ENCODE data around the gene TSEN15. TPM values are rescaled to one million over a fixed set of nuclear protein-coding genes. Genes with fewer than 3 reads are reported as not detected.
"Not testable (repeated sequence)": the region's sequence is repeated elsewhere in the genome, so short reads cannot be mapped to it uniquely, and the experiment has no call there.

TSEN15 gene
- total and polyA plus RNA-seq, 5 experiments from 2014 or later = 46.1 to 63.8 (median 48.7) TPM

- no peak overlapping the region for H3K27ac Mint-ChIP-seq
- POLR2A ChIA-PET = no interaction called here
- DNase-seq = no peak
- no peak overlapping the region for H3K4me3 Mint-ChIP-seq
- peaks cover 11 to 21% (median 17%) of the 10 kb centered on the region in 4 donors for H3K4me1 Mint-ChIP-seq
- H3K27me3 Mint-ChIP-seq = peaks cover 23 to 78% (median 38%) of the 10 kb centered on the region in 5 donors
- H3K9me3 Mint-ChIP-seq = no peaks in the 10 kb centered on the region
- ATAC-seq = no peak
- H3K36me3 Mint-ChIP-seq = peaks cover 0 to 4% (median 0%) of the 10 kb centered on the region in 3 donors
Measured at GRCh38 chr1:184033711-184034167, 17.8 kb upstream of the TSEN15 start.

GRCh38 chr1:184034761-184035379 is 16.7 kb upstream of the TSEN15 start:
- Mint-ChIP-seq H3K4me1 (peaks cover 15 to 21% (median 17%) of the 10 kb centered on the region in 4 donors), H3K27ac (no peak overlapping the region), H3K9me3 (no peaks in the 10 kb centered on the region), H3K4me3 (no peak overlapping the region), H3K27me3 (peaks cover 34 to 78% (median 49%) of the 10 kb centered on the region in 5 donors), H3K36me3 (peaks cover 0 to 9% (median 0%) of the 10 kb centered on the region in 3 donors)
- DNase-seq = no peak
- POLR2A ChIA-PET = no interaction called here
- ATAC-seq = no peak

- Mint-ChIP-seq H3K27me3 (peaks cover 38 to 79% (median 52%) of the 10 kb centered on the region in 5 donors), H3K4me3 (peak overlapping the region; percentile 59 to 85 (median 68)), H3K9me3 (no peaks in the 10 kb centered on the region), H3K27ac (peak overlapping the region in 3 of 10 donors; percentile 58 to 81 (median 63)), H3K36me3 (peaks cover 0 to 9% (median 0%) of the 10 kb centered on the region in 3 donors), H3K4me1 (peaks cover 15 to 21% (median 17%) of the 10 kb centered on the region in 4 donors)
- POLR2A ChIA-PET = interaction anchor here (0.7 kb wide), 1 partner anchor 15 kb away, joined by 4 read pairs; the partner anchor contains the start of gene TSEN15
- ATAC-seq (no peak), DNase-seq (peak in 1 of 10 donors; percentile 9)
Measured at GRCh38 chr1:184035719-184036516, 15.6 kb upstream of the TSEN15 start.

GRCh38 chr1:184036517-184036949 is 15.0 kb upstream of the TSEN15 start:
- Mint-ChIP-seq H3K4me1 (peaks cover 15 to 21% (median 17%) of the 10 kb centered on the region in 4 donors), H3K4me3 (peak overlapping the region; percentile 59 to 85 (median 68)), H3K9me3 (no peaks in the 10 kb centered on the region), H3K27ac (peak overlapping the region in 1 of 10 donors; percentile 58), H3K36me3 (peaks cover 0 to 9% (median 0%) of the 10 kb centered on the region in 3 donors), H3K27me3 (peaks cover 40 to 78% (median 53%) of the 10 kb centered on the region in 5 donors)
- ATAC-seq (peak; percentile 37 to 47), DNase-seq (peak in 5 of 10 donors; percentile 2 to 21 (median 12))
- POLR2A ChIA-PET = interaction anchor here (0.7 kb wide), 1 partner anchor 15 kb away, joined by 4 read pairs; the partner anchor contains the start of gene TSEN15

- peaks cover 0 to 9% (median 0%) of the 10 kb centered on the region in 3 donors for H3K36me3 Mint-ChIP-seq
Measured at GRCh38 chr1:184037849-184038591, 13.5 kb upstream of the TSEN15 start.

GRCh38 chr1:184039126-184039525 is 12.4 kb upstream of the TSEN15 start:
- POLR2A ChIA-PET = no interaction called here
- Mint-ChIP-seq H3K4me1 (peaks cover 15 to 18% (median 17%) of the 10 kb centered on the region in 4 donors), H3K9me3 (no peaks in the 10 kb centered on the region), H3K4me3 (peak overlapping the region in 5 of 10 donors; percentile 0 to 44 (median 20)), H3K36me3 (peaks cover 0 to 9% (median 0%) of the 10 kb centered on the region in 3 donors), H3K27ac (peak overlapping the region in 1 of 10 donors; percentile 15), H3K27me3 (peaks cover 45 to 75% (median 57%) of the 10 kb centered on the region in 5 donors)
- no peak for DNase-seq
- no peak for ATAC-seq

More at GRCh38 chr1:184037849-184038591, 13.5 kb upstream of the TSEN15 start:
- Mint-ChIP-seq H3K4me3 (peak overlapping the region; percentile 43 to 79 (median 68)), H3K4me1 (peaks cover 15 to 21% (median 17%) of the 10 kb centered on the region in 4 donors), H3K27ac (peak overlapping the region in 1 of 10 donors; percentile 3), H3K27me3 (peaks cover 43 to 77% (median 56%) of the 10 kb centered on the region in 5 donors), H3K9me3 (no peaks in the 10 kb centered on the region)
- POLR2A ChIA-PET = interaction anchor here (1.1 kb wide), 1 partner anchor 14 kb away, joined by 7 read pairs; the partner anchor contains the start of gene TSEN15
- ATAC-seq (no peak), DNase-seq (no peak)

- H3K9me3 Mint-ChIP-seq = no peaks in the 10 kb centered on the region
- peaks cover 5 to 9% (median 7%) of the 10 kb centered on the region in 4 donors for H3K4me1 Mint-ChIP-seq
- POLR2A ChIA-PET = no interaction called here
- H3K27me3 Mint-ChIP-seq = peaks cover 37 to 52% (median 45%) of the 10 kb centered on the region in 5 donors
- peaks cover 0 to 9% (median 0%) of the 10 kb centered on the region in 3 donors for H3K36me3 Mint-ChIP-seq
- H3K27ac Mint-ChIP-seq = no peak overlapping the region
- DNase-seq (no peak), ATAC-seq (no peak)
- H3K4me3 Mint-ChIP-seq = no peak overlapping the region
Measured at GRCh38 chr1:184041731-184042130, 9.8 kb upstream of the TSEN15 start.

- H3K9me3 Mint-ChIP-seq, H3K4me3 Mint-ChIP-seq, H3K36me3 Mint-ChIP-seq, DNase-seq, H3K4me1 Mint-ChIP-seq, POLR2A ChIA-PET, ATAC-seq, H3K27ac Mint-ChIP-seq: not testable (repeated sequence)
- peaks cover 31 to 59% (median 44%) of the 10 kb centered on the region in 5 donors for H3K27me3 Mint-ChIP-seq
Measured at GRCh38 chr1:184043315-184043714, 8.2 kb upstream of the TSEN15 start.

GRCh38 chr1:184044603-184045376 is 6.7 kb upstream of the TSEN15 start:
- H3K27me3 Mint-ChIP-seq = peaks cover 23 to 58% (median 39%) of the 10 kb centered on the region in 5 donors
- peaks cover 0 to 8% (median 0%) of the 10 kb centered on the region in 3 donors for H3K36me3 Mint-ChIP-seq
- ATAC-seq (no peak), DNase-seq (no peak)
- no peak overlapping the region for H3K4me3 Mint-ChIP-seq
- H3K4me1 Mint-ChIP-seq = no peaks in the 10 kb centered on the region
- POLR2A ChIA-PET = no interaction called here
- no peaks in the 10 kb centered on the region for H3K9me3 Mint-ChIP-seq
- H3K27ac Mint-ChIP-seq = no peak overlapping the region

GRCh38 chr1:184047541-184047940 is 4.0 kb upstream of the TSEN15 start:
- Mint-ChIP-seq H3K4me1 (peaks cover 10 to 21% (median 19%) of the 10 kb centered on the region in 4 donors), H3K36me3 (peaks cover 0 to 12% (median 0%) of the 10 kb centered on the region in 3 donors), H3K27me3 (peaks cover 13 to 43% (median 22%) of the 10 kb centered on the region in 5 donors)
- H3K27ac Mint-ChIP-seq, H3K9me3 Mint-ChIP-seq, ATAC-seq, POLR2A ChIA-PET, DNase-seq, H3K4me3 Mint-ChIP-seq: not testable (repeated sequence)

GRCh38 chr1:184048561-184049240 is 2.8 kb upstream of the TSEN15 start:
- Mint-ChIP-seq H3K4me3 (no peak overlapping the region), H3K36me3 (peaks cover 0 to 12% (median under 1%) of the 10 kb centered on the region in 3 donors), H3K4me1 (peaks cover 12 to 31% (median 29%) of the 10 kb centered on the region in 4 donors), H3K27ac (no peak overlapping the region), H3K9me3 (no peaks in the 10 kb centered on the region), H3K27me3 (peaks cover 5 to 31% (median 14%) of the 10 kb centered on the region in 5 donors)
- POLR2A ChIA-PET = no interaction called here
- ATAC-seq (no peak), DNase-seq (no peak)

Data from naive thymus-derived CD8-positive, alpha-beta T cell (primary cell).